Neural crest cell (in vitro differentiated cells): ENCODE data around the gene SLC9A2. TPM values are rescaled to one million over a fixed set of nuclear protein-coding genes. Genes with fewer than 3 reads are reported as not detected.

ENCODE experiments used
- DNase-seq: peaks from one replicate; pipeline ENCODE4 v3.0.0; 2021; ENCODE audit warnings: low read depth, mixed read lengths, low spot score
- H3K27ac Mint-ChIP-seq: one replicate; pipeline ENCODE4 v1.8.0; 2021; ENCODE audit warnings: mild to moderate bottlenecking, mixed read lengths; ENCODE audit not compliant: unreplicated experiment
- H3K27me3 Mint-ChIP-seq: 2 replicates; pipeline ENCODE4 v1.8.0; 2021; ENCODE audit warnings: low read depth, mild to moderate bottlenecking, mixed read lengths
- H3K36me3 Mint-ChIP-seq: 2 replicates; pipeline ENCODE4 v1.8.0; 2021; ENCODE audit warnings: low read depth, mild to moderate bottlenecking, mixed read lengths
- H3K4me1 Mint-ChIP-seq: 2 replicates; pipeline ENCODE4 v1.8.0; 2021; ENCODE audit warnings: mixed read lengths
- H3K4me3 Mint-ChIP-seq: one replicate; pipeline ENCODE4 v1.8.0; 2021; ENCODE audit warnings: mild to moderate bottlenecking, mixed read lengths
- H3K9me3 Mint-ChIP-seq: 2 replicates; pipeline ENCODE4 v1.8.0; 2021; ENCODE audit warnings: mixed read lengths
- total RNA-seq: library from RNA; stranded (reverse); gene quantifications from 2 replicates; pipeline ENCODE4 v1.2.1, GENCODE V29; 2021
- TF ChIP-seq, protein P1 (sequence below): fragments of 200-600 bp; sonication (generic); conservative IDR thresholded peaks from 2 replicates; pipeline ENCODE4 v1.5.0; 2021; ENCODE audit warnings: antibody characterized with exemption, mild to moderate bottlenecking

Gene SLC9A2
- total RNA-seq, 1 donor from 2014 or later, result 0.09 TPM

DNA sequence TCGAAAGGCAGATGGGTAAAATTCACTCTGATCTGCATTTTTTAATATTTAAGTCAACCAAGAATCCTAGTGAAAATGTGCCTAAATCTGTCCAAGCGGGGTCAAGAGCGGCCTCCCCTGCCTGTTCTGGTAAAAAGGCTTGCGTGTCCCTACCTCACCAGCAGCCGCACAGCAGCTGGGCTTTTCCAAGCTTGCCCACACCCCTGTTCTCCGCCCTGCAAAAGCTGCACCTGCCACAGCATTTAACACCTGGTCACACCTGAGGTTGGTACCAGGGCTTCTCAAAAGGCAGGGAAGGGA, 116.7 kb downstream of the SLC9A2 start:
- TF ChIP-seq, protein P1, sequence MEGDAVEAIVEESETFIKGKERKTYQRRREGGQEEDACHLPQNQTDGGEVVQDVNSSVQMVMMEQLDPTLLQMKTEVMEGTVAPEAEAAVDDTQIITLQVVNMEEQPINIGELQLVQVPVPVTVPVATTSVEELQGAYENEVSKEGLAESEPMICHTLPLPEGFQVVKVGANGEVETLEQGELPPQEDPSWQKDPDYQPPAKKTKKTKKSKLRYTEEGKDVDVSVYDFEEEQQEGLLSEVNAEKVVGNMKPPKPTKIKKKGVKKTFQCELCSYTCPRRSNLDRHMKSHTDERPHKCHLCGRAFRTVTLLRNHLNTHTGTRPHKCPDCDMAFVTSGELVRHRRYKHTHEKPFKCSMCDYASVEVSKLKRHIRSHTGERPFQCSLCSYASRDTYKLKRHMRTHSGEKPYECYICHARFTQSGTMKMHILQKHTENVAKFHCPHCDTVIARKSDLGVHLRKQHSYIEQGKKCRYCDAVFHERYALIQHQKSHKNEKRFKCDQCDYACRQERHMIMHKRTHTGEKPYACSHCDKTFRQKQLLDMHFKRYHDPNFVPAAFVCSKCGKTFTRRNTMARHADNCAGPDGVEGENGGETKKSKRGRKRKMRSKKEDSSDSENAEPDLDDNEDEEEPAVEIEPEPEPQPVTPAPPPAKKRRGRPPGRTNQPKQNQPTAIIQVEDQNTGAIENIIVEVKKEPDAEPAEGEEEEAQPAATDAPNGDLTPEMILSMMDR, result no peak
- H3K4me3 Mint-ChIP-seq, result peak overlapping the region; percentile 97
- H3K27ac Mint-ChIP-seq, result peak overlapping the region; percentile 88
- peaks cover 2% of the 10 kb centered on the region for H3K9me3 Mint-ChIP-seq
- peaks cover 9% of the 10 kb centered on the region for H3K36me3 Mint-ChIP-seq
- no peak for DNase-seq
- H3K27me3 Mint-ChIP-seq, result no peaks in the 10 kb centered on the region
- H3K4me1 Mint-ChIP-seq, result peaks cover 36% of the 10 kb centered on the region

DNA sequence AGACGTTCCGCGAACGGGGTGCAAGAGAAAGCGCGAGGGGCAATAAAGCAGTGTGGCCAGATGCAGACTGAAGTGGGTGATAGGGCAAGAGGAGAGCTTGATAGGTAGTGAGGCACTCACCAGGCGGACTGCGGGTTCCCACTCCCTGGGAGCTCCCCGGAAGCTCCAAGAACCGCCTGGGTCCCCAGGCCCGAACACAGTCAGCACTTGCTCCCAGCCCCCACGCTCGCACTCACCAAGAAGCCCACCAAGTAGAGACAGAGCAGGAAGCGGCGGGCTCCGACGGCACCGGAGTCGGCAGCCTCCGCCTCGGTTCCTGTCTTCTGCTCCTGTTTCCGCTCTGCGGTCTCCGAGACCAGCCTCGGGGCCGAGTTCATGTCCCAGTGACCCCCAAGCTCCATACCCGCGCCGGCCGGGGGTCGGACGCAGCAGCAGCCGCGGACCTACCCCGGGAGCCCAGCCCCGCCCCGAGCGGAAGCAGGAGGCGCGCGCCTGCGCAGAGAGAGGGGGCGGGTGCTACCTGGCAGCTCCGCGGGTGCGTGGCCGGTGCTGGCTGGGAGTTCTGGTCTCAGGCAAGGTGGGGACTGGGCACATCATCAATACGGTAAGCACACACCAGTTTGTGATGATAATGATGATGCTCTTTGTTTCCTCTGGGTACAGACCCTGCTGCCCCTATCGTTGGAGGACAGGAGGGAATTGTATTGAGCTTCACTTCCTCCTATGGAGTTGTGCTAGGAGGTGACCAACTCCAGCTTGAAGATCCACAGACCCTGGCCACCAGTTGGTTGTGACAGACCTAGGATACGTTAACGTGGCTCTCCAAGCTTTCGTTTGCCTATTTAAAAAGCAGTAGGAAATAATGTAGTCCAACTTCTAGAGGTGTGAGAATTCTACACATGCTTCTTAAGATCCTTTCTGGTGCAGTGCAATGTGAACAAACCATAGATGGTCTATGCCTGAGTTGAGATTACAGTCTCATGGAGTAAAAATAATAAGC, 117.4 kb downstream of the SLC9A2 start:
- Mint-ChIP-seq H3K4me3 (peak overlapping the region; percentile 97), H3K9me3 (peaks cover 4% of the 10 kb centered on the region), H3K27ac (peak overlapping the region; percentile 88), H3K27me3 (no peaks in the 10 kb centered on the region), H3K4me1 (peaks cover 36% of the 10 kb centered on the region), H3K36me3 (peaks cover 8% of the 10 kb centered on the region)
- TF ChIP-seq, protein P1, result peak; percentile 29
- peak; percentile 75 for DNase-seq

DNA sequence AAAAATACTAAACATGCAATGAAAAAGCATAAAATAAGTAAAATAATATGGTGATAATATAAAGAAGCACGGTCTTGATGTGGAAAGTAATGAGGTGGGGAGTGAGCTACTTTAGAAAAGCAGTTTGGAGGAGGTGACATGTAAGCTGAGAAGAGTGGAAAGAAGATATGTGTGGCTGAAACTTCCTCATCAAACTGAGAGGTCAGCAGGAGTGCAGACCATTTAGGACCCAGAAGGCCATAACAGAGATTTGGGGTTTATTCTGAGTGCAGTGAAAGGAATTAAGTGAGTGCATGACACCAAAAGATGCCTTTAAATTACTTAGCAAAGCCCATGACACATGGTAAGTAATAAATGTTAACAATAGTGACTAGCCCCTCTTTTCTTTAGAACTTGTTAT, 118.1 kb downstream of the SLC9A2 start:
- H3K27ac Mint-ChIP-seq, result no peak overlapping the region
- peaks cover 6% of the 10 kb centered on the region for H3K36me3 Mint-ChIP-seq
- H3K27me3 Mint-ChIP-seq, result no peaks in the 10 kb centered on the region
- H3K9me3 Mint-ChIP-seq, result peaks cover 5% of the 10 kb centered on the region
- TF ChIP-seq, protein P1, result no peak
- H3K4me3 Mint-ChIP-seq, result peak overlapping the region; percentile 97
- DNase-seq, result no peak
- H3K4me1 Mint-ChIP-seq, result peaks cover 36% of the 10 kb centered on the region

DNA sequence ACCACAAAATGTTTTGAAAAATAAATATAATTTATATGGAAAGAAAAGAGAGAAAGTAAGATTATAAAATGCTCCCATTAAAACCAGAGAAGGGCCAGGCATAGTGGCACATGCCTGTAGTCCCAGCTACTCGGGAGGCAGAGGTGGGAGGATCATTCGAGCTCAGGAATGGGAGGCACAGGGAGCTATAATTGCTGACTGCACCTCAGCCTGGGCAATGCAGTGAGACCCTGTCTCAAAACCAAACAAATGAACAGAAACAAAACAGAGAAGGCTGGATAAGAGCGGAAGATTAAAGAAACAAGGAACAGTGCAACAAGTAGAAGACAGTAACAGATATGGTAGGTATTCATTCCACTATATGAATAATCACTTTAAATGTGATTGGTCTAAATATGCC, 123.9 kb downstream of the SLC9A2 start:
- no peaks in the 10 kb centered on the region for H3K27me3 Mint-ChIP-seq
- H3K27ac Mint-ChIP-seq, result no peak overlapping the region
- TF ChIP-seq, protein P1, result no peak
- no peak overlapping the region for H3K4me3 Mint-ChIP-seq
- DNase-seq, result no peak
- peaks cover 12% of the 10 kb centered on the region for H3K9me3 Mint-ChIP-seq
- no peaks in the 10 kb centered on the region for H3K4me1 Mint-ChIP-seq
- peaks cover 14% of the 10 kb centered on the region for H3K36me3 Mint-ChIP-seq

DNA sequence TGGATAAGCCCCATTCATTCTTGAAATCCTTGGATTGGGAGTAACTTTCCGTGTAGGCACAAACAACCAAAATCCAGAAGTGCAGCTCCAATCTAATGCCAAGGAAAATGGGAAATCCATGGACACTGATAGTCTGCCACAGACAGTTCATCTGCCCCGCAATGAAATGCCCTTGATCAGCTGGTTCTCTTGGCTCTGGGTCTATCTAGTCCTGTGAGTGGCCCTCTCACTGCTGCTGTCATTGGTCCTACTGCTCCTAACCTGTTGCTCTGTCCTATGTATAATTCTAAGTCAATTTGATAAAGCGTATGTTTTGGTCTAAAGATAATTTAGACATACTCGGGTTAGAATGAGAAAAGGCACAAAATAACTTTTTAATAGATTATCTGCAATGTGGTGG, 128.8 kb downstream of the SLC9A2 start:
- no peaks in the 10 kb centered on the region for H3K27me3 Mint-ChIP-seq
- TF ChIP-seq, protein P1, result no peak
- H3K36me3 Mint-ChIP-seq, result peaks cover 6% of the 10 kb centered on the region
- H3K4me3 Mint-ChIP-seq, result no peak overlapping the region
- peaks cover 5% of the 10 kb centered on the region for H3K9me3 Mint-ChIP-seq
- H3K4me1 Mint-ChIP-seq, result no peaks in the 10 kb centered on the region
- no peak overlapping the region for H3K27ac Mint-ChIP-seq
- DNase-seq, result no peak
